PC-3 (cell line): Measurements from ENCODE around the gene MROH2A. TPM values are rescaled to one million over a fixed set of nuclear protein-coding genes. Genes with fewer than 3 reads are reported as not detected.
"Not testable (repeated sequence)": the region's sequence is repeated elsewhere in the genome, so short reads cannot be mapped to it uniquely, and the experiment has no call there.

Source experiments
- ATAC-seq: fragments of 200-7000 bp; cut with Tn5 transposase; 2 replicates; pipeline ENCODE4 v1.9.1; 2020; ENCODE audit warnings: mild to moderate bottlenecking, moderate library complexity
- BruUV-seq: library from RNA; stranded (reverse); fragments of 400-500 nt; replicated peaks from 2 replicates; lab custom pipeline; 2021; lab: Mats Ljungman, UMichigan
- CTCF ChIA-PET: fragments of 300-600 bp; sonication (Branson Sonifier 250); formaldehyde crosslinking; loops from one replicate; lab custom pipeline; 2022; ENCODE audit warnings: antibody characterized with exemption; lab: Charles Lee
- POLR2A ChIA-PET: fragments of 300-600 bp; sonication (Branson Sonifier 250); formaldehyde crosslinking; loops from one replicate; lab custom pipeline; 2022; ENCODE audit warnings: antibody characterized with exemption; ENCODE audit not compliant: unreplicated experiment; lab: Charles Lee
- DNase-seq: peaks from one replicate; pipeline ENCODE4 v3.0.0-alpha.2; 2015
- H2AFZ ChIP-seq: fragments of 300-600 bp; sonication (generic); 2 replicates; pipeline ENCODE4 v1.6.0; 2016; ENCODE audit warnings: antibody characterized with exemption, low read length
- H3F3A ChIP-seq: fragments of 300-600 bp; sonication (generic); one replicate; pipeline ENCODE4 v1.6.0; 2017; ENCODE audit warnings: antibody characterized with exemption, low read length, control low read depth, mild to moderate bottlenecking; ENCODE audit not compliant: unreplicated experiment
- H3K27ac ChIP-seq: fragments of 300-600 bp; sonication (generic); 2 replicates; pipeline ENCODE4 v1.5.1; 2016; ENCODE audit warnings: mild to moderate bottlenecking, low read length
- H3K27me3 ChIP-seq: fragments of 300-600 bp; sonication (generic); 2 replicates; pipeline ENCODE4 v1.6.1; 2016; ENCODE audit warnings: low read length, mixed read lengths
- H3K36me3 ChIP-seq: fragments of 300-600 bp; sonication (generic); 2 replicates; pipeline ENCODE4 v1.6.1; 2016; ENCODE audit warnings: low read depth, mixed run types, low read length, mixed read lengths
- H3K4me1 ChIP-seq: fragments of 300-600 bp; sonication (generic); 2 replicates; pipeline ENCODE4 v1.5.1; 2016; ENCODE audit warnings: low read length; ENCODE audit not compliant: insufficient read depth
- H3K4me2 ChIP-seq: fragments of 300-600 bp; sonication (generic); 2 replicates; pipeline ENCODE4 v1.6.0; 2016; ENCODE audit warnings: low read length
- H3K4me3 ChIP-seq: fragments of 300-600 bp; sonication (generic); 2 replicates; pipeline ENCODE4 v1.5.1; 2016; ENCODE audit warnings: mild to moderate bottlenecking, low read length, mixed read lengths
- H3K79me2 ChIP-seq: fragments of 300-600 bp; sonication (generic); 2 replicates; pipeline ENCODE4 v1.6.1; 2017; ENCODE audit warnings: low read length, mixed read lengths
- H3K9ac ChIP-seq: fragments of 300-600 bp; sonication (generic); 2 replicates; pipeline ENCODE4 v1.6.0; 2016; ENCODE audit warnings: mild to moderate bottlenecking, low read length
- H3K9me2 ChIP-seq: fragments of 300-600 bp; sonication (generic); replicated peaks from 2 replicates; pipeline ENCODE4 v1.6.1; 2016; ENCODE audit warnings: mixed run types, low read length, mixed read lengths
- H3K9me3 ChIP-seq: fragments of 300-600 bp; sonication (generic); 2 replicates; pipeline ENCODE4 v1.6.1; 2016; ENCODE audit warnings: low read length, mixed read lengths
- H4K20me1 ChIP-seq: fragments of 300-600 bp; sonication (generic); 2 replicates; pipeline ENCODE4 v1.6.1; 2016; ENCODE audit warnings: low read length, mixed read lengths
- EZH2 ChIP-seq: fragments of 300-600 bp; sonication (generic); IDR thresholded peaks from one replicate; pipeline ENCODE4 v1.6.1; 2017; ENCODE audit warnings: antibody characterized with exemption, mild to moderate bottlenecking, low read length; ENCODE audit not compliant: unreplicated experiment
- EZH2phosphoT487 ChIP-seq: fragments of 300-600 bp; sonication (generic); IDR thresholded peaks from 2 replicates; pipeline ENCODE4 v1.6.1; 2018; ENCODE audit warnings: mild to moderate bottlenecking, antibody characterized with exemption, low read length, borderline replicate concordance
- intact Hi-C: fragments of 100-400 bp; cut with micrococcal nuclease; formaldehyde crosslinking; loops from 2 replicates; pipeline ENCODE4 v1.9.0; 2023
- total RNA-seq: library from RNA; depleted of rRNA; stranded (reverse); fragments of >200 nt; gene quantifications from 2 replicates; pipeline ENCODE4 v1.2.3, GENCODE V29; 2014
- TF ChIP-seq, protein P1 (sequence below): fragments of 300-600 bp; sonication (generic); conservative IDR thresholded peaks from 2 replicates; pipeline ENCODE4 v1.5.1; 2017; ENCODE audit warnings: antibody characterized with exemption, low read depth, mild to moderate bottlenecking, low read length

The MROH2A gene
- total RNA-seq, 1 experiment from 2014 or later: not detected

DNA sequence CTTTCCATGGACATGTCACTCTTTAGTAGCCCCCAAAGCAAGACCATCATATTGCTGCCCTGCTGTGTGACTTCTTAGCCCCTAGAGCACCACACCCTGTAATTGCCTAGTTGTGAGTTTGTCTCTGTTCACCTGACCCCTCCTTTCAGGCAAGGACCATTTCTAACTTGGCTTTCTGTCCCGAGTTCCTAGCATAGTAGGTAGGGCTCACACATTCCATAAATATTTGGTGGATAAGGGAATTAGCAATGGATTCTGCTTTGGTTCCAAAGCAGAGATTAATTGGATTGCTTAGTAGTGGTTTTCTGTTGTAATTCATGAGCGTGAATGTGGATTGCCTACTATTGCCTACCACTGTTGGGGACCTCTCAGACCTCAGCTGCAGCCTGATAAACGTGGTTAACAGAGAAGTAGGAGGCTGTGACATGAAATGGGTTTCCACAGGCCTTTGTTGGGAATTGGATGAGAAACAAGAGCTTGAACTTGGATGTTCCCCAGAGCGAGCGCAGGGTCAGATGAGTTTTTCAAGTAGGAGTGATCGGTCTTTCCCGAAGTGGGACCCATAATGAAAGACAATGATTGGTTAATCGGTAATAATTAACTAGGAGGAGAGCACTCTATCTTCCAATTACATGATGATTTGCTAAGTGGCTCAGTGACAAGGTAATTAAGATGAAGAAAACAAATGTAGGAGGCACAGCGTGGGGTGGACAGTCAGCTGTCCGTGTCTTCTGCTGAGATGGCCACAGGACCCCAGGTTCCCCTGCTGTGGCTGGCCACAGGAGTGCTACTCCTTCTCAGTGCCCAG is 31.5 kb upstream of the MROH2A start:
- H3K9me3 ChIP-seq: no peaks in the 10 kb centered on the region
- no peaks in the 10 kb centered on the region for H3K27me3 ChIP-seq
- TF ChIP-seq EZH2phosphoT487: no peak
- no peak for TF ChIP-seq EZH2
- TF ChIP-seq, protein P1, sequence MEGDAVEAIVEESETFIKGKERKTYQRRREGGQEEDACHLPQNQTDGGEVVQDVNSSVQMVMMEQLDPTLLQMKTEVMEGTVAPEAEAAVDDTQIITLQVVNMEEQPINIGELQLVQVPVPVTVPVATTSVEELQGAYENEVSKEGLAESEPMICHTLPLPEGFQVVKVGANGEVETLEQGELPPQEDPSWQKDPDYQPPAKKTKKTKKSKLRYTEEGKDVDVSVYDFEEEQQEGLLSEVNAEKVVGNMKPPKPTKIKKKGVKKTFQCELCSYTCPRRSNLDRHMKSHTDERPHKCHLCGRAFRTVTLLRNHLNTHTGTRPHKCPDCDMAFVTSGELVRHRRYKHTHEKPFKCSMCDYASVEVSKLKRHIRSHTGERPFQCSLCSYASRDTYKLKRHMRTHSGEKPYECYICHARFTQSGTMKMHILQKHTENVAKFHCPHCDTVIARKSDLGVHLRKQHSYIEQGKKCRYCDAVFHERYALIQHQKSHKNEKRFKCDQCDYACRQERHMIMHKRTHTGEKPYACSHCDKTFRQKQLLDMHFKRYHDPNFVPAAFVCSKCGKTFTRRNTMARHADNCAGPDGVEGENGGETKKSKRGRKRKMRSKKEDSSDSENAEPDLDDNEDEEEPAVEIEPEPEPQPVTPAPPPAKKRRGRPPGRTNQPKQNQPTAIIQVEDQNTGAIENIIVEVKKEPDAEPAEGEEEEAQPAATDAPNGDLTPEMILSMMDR: no peak
- H3K36me3 ChIP-seq: no peaks in the 10 kb centered on the region
- ChIA-PET POLR2A (no interaction called here), CTCF (no interaction called here)
- no peaks in the 10 kb centered on the region for H4K20me1 ChIP-seq
- H3K27ac ChIP-seq: no peak overlapping the region
- no peak for DNase-seq
- H3K9me2 ChIP-seq: no peaks in the 10 kb centered on the region
- intact Hi-C loops: no loop called here
- no TSS peak for BruUV-seq
- H3K4me2 ChIP-seq: no peak overlapping the region
- no peak overlapping the region for H3K9ac ChIP-seq
- no peaks in the 10 kb centered on the region for H3K4me1 ChIP-seq
- no peak for ATAC-seq
- no peaks in the 10 kb centered on the region for H3K79me2 ChIP-seq
- no peak overlapping the region for H3K4me3 ChIP-seq
- H2AFZ ChIP-seq: no peak overlapping the region
- H3F3A ChIP-seq: no peaks in the 10 kb centered on the region

DNA sequence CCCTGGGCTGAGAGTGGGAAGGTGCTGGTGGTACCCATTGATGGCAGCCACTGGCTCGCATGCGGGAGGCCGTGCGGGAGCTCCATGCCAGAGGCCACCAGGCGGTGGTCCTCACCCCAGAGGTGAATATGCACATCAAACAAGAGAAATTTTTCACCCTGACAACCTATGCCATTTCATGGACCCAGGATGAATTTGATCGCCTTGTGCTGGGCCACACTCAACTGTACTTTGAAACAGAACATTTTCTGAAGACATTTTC is 30.9 kb upstream of the MROH2A start:
- no peaks in the 10 kb centered on the region for H3K9me2 ChIP-seq
- no peak overlapping the region for H3K9ac ChIP-seq
- H3K4me2 ChIP-seq: no peak overlapping the region
- no TSS peak for BruUV-seq
- ChIA-PET POLR2A (no interaction called here), CTCF (no interaction called here)
- no peaks in the 10 kb centered on the region for H3K9me3 ChIP-seq
- no peak overlapping the region for H3K27ac ChIP-seq
- TF ChIP-seq, protein P1: no peak
- TF ChIP-seq EZH2: no peak
- TF ChIP-seq EZH2phosphoT487: no peak
- H3K4me1 ChIP-seq: no peaks in the 10 kb centered on the region
- H3K4me3 ChIP-seq: no peak overlapping the region
- no peaks in the 10 kb centered on the region for H3K79me2 ChIP-seq
- H3K36me3 ChIP-seq: no peaks in the 10 kb centered on the region
- H4K20me1 ChIP-seq: no peaks in the 10 kb centered on the region
- H3F3A ChIP-seq: no peaks in the 10 kb centered on the region
- intact Hi-C loops: no loop called here
- no peaks in the 10 kb centered on the region for H3K27me3 ChIP-seq
- ATAC-seq (no peak), DNase-seq (no peak)
- H2AFZ ChIP-seq: no peak overlapping the region

DNA sequence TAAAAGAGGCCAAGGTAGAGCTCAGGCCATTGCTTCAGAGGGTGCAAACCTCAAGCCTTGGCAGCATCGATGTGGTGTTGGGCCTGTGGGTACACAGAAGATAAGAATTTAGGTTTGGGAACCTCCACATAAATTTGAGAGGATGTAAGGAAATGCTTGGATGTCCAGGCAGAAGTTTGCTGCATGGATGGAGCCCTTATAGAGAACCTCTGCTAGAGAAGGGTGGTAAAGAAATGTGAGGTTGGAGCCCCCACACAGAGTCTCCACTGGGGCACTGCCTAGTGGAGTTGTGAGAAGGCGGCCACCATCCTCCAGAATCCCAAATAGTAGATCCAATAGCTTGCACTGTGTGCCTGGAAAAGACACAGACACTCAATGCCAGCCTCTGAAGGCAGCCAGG is 27.4 kb upstream of the MROH2A start:
- H3K9me2 ChIP-seq, POLR2A ChIA-PET, H3K27me3 ChIP-seq, H3K4me2 ChIP-seq, H3K4me3 ChIP-seq, H3K27ac ChIP-seq, H3K36me3 ChIP-seq, H3K79me2 ChIP-seq, H3K9me3 ChIP-seq, intact Hi-C loops, CTCF ChIA-PET, H3K4me1 ChIP-seq, ATAC-seq, H4K20me1 ChIP-seq, BruUV-seq, H2AFZ ChIP-seq, H3F3A ChIP-seq, DNase-seq, H3K9ac ChIP-seq: not testable (repeated sequence)

DNA sequence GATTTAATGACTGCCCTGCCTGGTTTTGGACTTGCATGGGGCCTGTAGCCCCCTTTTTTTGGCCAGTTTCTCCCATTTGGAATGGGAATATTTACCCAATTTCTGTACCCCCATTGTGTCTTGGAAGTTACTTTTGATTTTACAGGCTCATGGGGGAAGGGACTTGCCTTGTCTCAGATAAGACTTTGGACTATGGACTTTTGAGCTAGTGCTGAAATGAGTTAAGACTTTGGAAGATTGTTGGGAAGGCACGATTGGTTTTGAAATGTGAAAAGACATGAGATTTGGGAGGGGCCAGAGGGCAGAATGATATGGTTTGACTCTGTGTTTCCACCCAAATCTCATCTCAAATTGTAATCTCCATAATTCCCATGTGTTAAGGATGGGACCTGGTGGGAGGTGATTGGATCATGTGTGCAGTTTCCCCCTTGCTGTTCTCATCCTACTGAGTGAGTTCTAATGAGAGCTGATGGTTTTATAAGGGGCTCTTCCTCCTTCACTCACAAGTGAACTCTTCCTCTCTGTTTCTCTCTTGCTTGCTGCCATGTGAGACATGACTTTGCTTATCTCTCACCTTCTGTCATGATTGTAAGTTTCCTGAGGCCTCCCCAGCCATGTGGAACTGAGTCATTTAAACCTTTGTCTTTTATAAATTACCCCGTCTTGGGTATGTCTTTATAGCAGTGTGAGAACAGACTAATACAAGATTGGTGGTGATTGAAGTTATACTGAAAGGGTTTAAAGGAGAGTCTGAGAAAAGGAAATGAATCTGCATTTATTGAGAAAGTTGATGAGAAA is 26.7 kb upstream of the MROH2A start:
- intact Hi-C loops, H3K9me3 ChIP-seq: not testable (repeated sequence)

More for the DNA sequence above, 26.7 kb upstream of the MROH2A start:
- H3F3A ChIP-seq, ATAC-seq, POLR2A ChIA-PET, H3K4me1 ChIP-seq, H3K27ac ChIP-seq, H3K27me3 ChIP-seq, H3K9me2 ChIP-seq, BruUV-seq, H3K4me3 ChIP-seq, DNase-seq, H3K4me2 ChIP-seq, H3K9ac ChIP-seq, H4K20me1 ChIP-seq, H3K36me3 ChIP-seq, H3K79me2 ChIP-seq, CTCF ChIA-PET, H2AFZ ChIP-seq: not testable (repeated sequence)
